IMR-90 (cell line): ENCODE results near the gene TCFL5. TPM values are rescaled to one million over a fixed set of nuclear protein-coding genes. Genes with fewer than 3 reads are reported as not detected.

Source experiments
- ATAC-seq: fragments of 200-7000 bp; cut with Tn5 transposase; 2 replicates; pipeline ENCODE4 v1.9.1; 2020; ENCODE audit warnings: low read depth, mild to moderate bottlenecking, moderate library complexity
- BruUV-seq: library from RNA; stranded (reverse); fragments of 400-500 nt; replicated peaks from 2 replicates; lab custom pipeline; 2021; lab: Mats Ljungman, UMichigan
- CTCF ChIA-PET: fragments of 300-600 bp; formaldehyde crosslinking; extraction: SDS; loops from one replicate; lab custom pipeline; 2021; ENCODE audit warnings: antibody characterized with exemption; lab: Yijun Ruan, JAX
- POLR2A ChIA-PET: fragments of 300-600 bp; sonication (Branson Sonifier 250); formaldehyde crosslinking; loops from one replicate; lab custom pipeline; 2022; ENCODE audit warnings: antibody characterized with exemption; ENCODE audit not compliant: unreplicated experiment; lab: Charles Lee
- DNase-seq: peaks from one replicate; pipeline ENCODE4 v3.0.0; 2013
- H2AFZ ChIP-seq: replicated peaks from 2 replicates; pipeline ENCODE3; 2013; ENCODE audit warnings: low read length, mild to moderate bottlenecking; ENCODE audit not compliant: poor library complexity
- H2AK5ac ChIP-seq: 2 replicates; pipeline ENCODE4 v1.6.1; 2013; ENCODE audit warnings: low read depth, low read length, inconsistent platforms
- H2AK9ac ChIP-seq: replicated peaks from 2 replicates; pipeline ENCODE3; 2013; ENCODE audit warnings: mild to moderate bottlenecking, low read depth, low read length, moderate library complexity; ENCODE audit not compliant: poor library complexity
- H2BK120ac ChIP-seq: 2 replicates; pipeline ENCODE4 v1.6.1; 2013; ENCODE audit warnings: low read depth, low read length, inconsistent platforms
- H2BK15ac ChIP-seq: 3 replicates; pipeline ENCODE4 v1.6.1; 2013; ENCODE audit warnings: low read depth, low read length, inconsistent platforms
- H2BK20ac ChIP-seq: 2 replicates; pipeline ENCODE4 v1.6.1; 2013; ENCODE audit warnings: low read depth, mild to moderate bottlenecking, inconsistent platforms, low read length, moderate library complexity
- H2BK5ac ChIP-seq: 2 replicates; pipeline ENCODE4 v1.6.1; 2013; ENCODE audit warnings: mild to moderate bottlenecking, low read depth, low read length, inconsistent platforms; ENCODE audit not compliant: poor library complexity, severe bottlenecking
- H3K14ac ChIP-seq: replicated peaks from 2 replicates; pipeline ENCODE4 v1.6.1; 2013; ENCODE audit warnings: low read depth, low read length, inconsistent platforms
- H3K18ac ChIP-seq: 2 replicates; pipeline ENCODE4 v1.6.1; 2013; ENCODE audit warnings: low read depth, low read length, control low read depth
- H3K23ac ChIP-seq: 2 replicates; pipeline ENCODE4 v1.6.1; 2013; ENCODE audit warnings: low read depth, low read length, inconsistent platforms
- H3K27ac ChIP-seq: 2 replicates; pipeline ENCODE4 v1.5.1; 2013; ENCODE audit warnings: mild to moderate bottlenecking, control low read depth, low read length; ENCODE audit not compliant: insufficient read depth
- H3K27me3 ChIP-seq: 2 replicates; pipeline ENCODE4 v1.6.1; 2013; ENCODE audit warnings: low read length; ENCODE audit not compliant: control insufficient read depth, insufficient read depth
- H3K36me3 ChIP-seq: 2 replicates; pipeline ENCODE4 v1.6.1; 2013; ENCODE audit warnings: low read length, mixed read lengths; ENCODE audit not compliant: control insufficient read depth, insufficient read depth
- H3K4ac ChIP-seq: 2 replicates; pipeline ENCODE4 v1.6.1; 2013; ENCODE audit warnings: low read depth, low read length, inconsistent platforms
- H3K4me1 ChIP-seq: 2 replicates; pipeline ENCODE4 v1.6.1; 2013; ENCODE audit warnings: low read length, mixed read lengths; ENCODE audit not compliant: control insufficient read depth, insufficient read depth
- H3K4me2 ChIP-seq: 2 replicates; pipeline ENCODE4 v1.6.1; 2013; ENCODE audit warnings: low read depth, mild to moderate bottlenecking, control low read depth, low read length, moderate library complexity
- H3K4me3 ChIP-seq: 2 replicates; pipeline ENCODE4 v1.5.1; 2013; ENCODE audit warnings: low read depth, mild to moderate bottlenecking, control low read depth, low read length, moderate library complexity; ENCODE audit not compliant: insufficient read depth
- H3K56ac ChIP-seq: 2 replicates; pipeline ENCODE4 v1.6.1; 2013; ENCODE audit warnings: low read length, inconsistent platforms; ENCODE audit not compliant: insufficient read depth; ENCODE audit errors: extremely low read depth
- H3K79me1 ChIP-seq, 2 experiments: 2 replicates each; pipeline ENCODE4 v1.6.1; 2013; ENCODE audit warnings: low read length in 2 of 2, inconsistent platforms in 1 of 2, low read depth in 1 of 2
- H3K9ac ChIP-seq: 2 replicates; pipeline ENCODE4 v1.6.1; 2013; ENCODE audit warnings: low read depth, low read length, control low read depth
- H3K9me1 ChIP-seq: 2 replicates; pipeline ENCODE4 v1.6.1; 2013; ENCODE audit warnings: low read length, inconsistent platforms; ENCODE audit not compliant: insufficient read depth
- H3K9me3 ChIP-seq: 2 replicates; pipeline ENCODE4 v1.6.1; 2013; ENCODE audit warnings: low read length; ENCODE audit not compliant: control insufficient read depth, insufficient read depth
- H4K20me1 ChIP-seq: 2 replicates; pipeline ENCODE4 v1.6.1; 2013; ENCODE audit warnings: low read length, inconsistent platforms; ENCODE audit not compliant: insufficient read depth
- H4K5ac ChIP-seq: 2 replicates; pipeline ENCODE4 v1.6.1; 2013; ENCODE audit warnings: mild to moderate bottlenecking, low read depth, low read length, control low read depth
- H4K8ac ChIP-seq, 2 experiments: 2 replicates each; pipeline ENCODE4 v1.6.1; 2013; ENCODE audit warnings: low read depth in 2 of 2, low read length in 2 of 2, control low read depth in 1 of 2, inconsistent platforms in 1 of 2
- H4K91ac ChIP-seq: 2 replicates; pipeline ENCODE4 v1.6.1; 2013; ENCODE audit warnings: low read depth, low read length, inconsistent platforms; ENCODE audit not compliant: insufficient read depth
- BHLHE40 ChIP-seq: fragments of 150-350 bp; IDR thresholded peaks from 2 replicates; pipeline ENCODE4 v1.6.1; 2016; ENCODE audit warnings: mild to moderate bottlenecking, low read depth, low read length
- CEBPB ChIP-seq: IDR thresholded peaks from 2 replicates; pipeline ENCODE4 v1.6.1; 2012; ENCODE audit warnings: low read depth, low read length, improper control_type of control experiment
- CHD1 ChIP-seq: IDR thresholded peaks from 2 replicates; pipeline ENCODE4 v1.6.1; 2012; ENCODE audit warnings: low read depth, low read length, improper control_type of control experiment
- FOS ChIP-seq: fragments of 150-350 bp; IDR thresholded peaks from 2 replicates; pipeline ENCODE4 v1.6.1; 2016; ENCODE audit warnings: low read depth, low read length
- MAFK ChIP-seq: IDR thresholded peaks from 2 replicates; pipeline ENCODE4 v1.6.1; 2012; ENCODE audit warnings: low read depth, low read length, improper control_type of control experiment
- MAZ ChIP-seq: IDR thresholded peaks from 2 replicates; pipeline ENCODE4 v1.6.1; 2012; ENCODE audit warnings: low read depth, mild to moderate bottlenecking, low read length, improper control_type of control experiment, moderate library complexity, borderline replicate concordance
- MXI1 ChIP-seq: IDR thresholded peaks from 2 replicates; pipeline ENCODE4 v1.6.1; 2012; ENCODE audit warnings: low read depth, mild to moderate bottlenecking, low read length, moderate library complexity, borderline replicate concordance
- POLR2A ChIP-seq: IDR thresholded peaks from 2 replicates; pipeline ENCODE4 v1.6.1; 2012; ENCODE audit warnings: mild to moderate bottlenecking, low read depth, low read length
- RCOR1 ChIP-seq: IDR thresholded peaks from 2 replicates; pipeline ENCODE4 v1.6.1; 2012; ENCODE audit warnings: mild to moderate bottlenecking, low read length, improper control_type of control experiment; ENCODE audit not compliant: insufficient replicate concordance
- RFX5 ChIP-seq: IDR thresholded peaks from 2 replicates; pipeline ENCODE4 v1.8.0; 2012; ENCODE audit warnings: low read depth, mild to moderate bottlenecking, low read length, moderate library complexity
- SMC3 ChIP-seq: fragments of 150-350 bp; IDR thresholded peaks from 2 replicates; pipeline ENCODE4 v1.6.1; 2016; ENCODE audit warnings: low read depth, mild to moderate bottlenecking, antibody characterized with exemption, low read length, moderate library complexity
- USF2 ChIP-seq: fragments of 150-350 bp; IDR thresholded peaks from 2 replicates; pipeline ENCODE4 v1.6.1; 2017; ENCODE audit warnings: mild to moderate bottlenecking, antibody characterized with exemption, low read length, low read depth
- WGBS, 2 experiments: methylation state at CpG; one replicate each; pipeline versions ENCODE4 v1.1.5 to v1.1.7; 2013; ENCODE audit warnings: missing lambda C conversion rate in 2 of 2; ENCODE audit not compliant: insufficient read length in 1 of 2; ENCODE audit errors: extremely low coverage in 2 of 2; 5-methylcytosine and 5-hydroxymethylcytosine counted together
- dilution Hi-C: fragments of 300-500 bp; cut with HindIII; formaldehyde crosslinking; loops from one replicate; pipeline ENCODE4 v1.14.3; 2018; ENCODE audit warnings: low sequenced_read_pairs; ENCODE audit not compliant: unreplicated experiment
- in situ Hi-C: fragments of 300-500 bp; cut with MboI; formaldehyde crosslinking; loops from 3 replicates; pipeline ENCODE4 v1.14.3; 2019; ENCODE audit warnings: low sequenced_read_pairs, inconsistent platforms, mixed read lengths
- intact Hi-C: fragments of 100-400 bp; cut with micrococcal nuclease; formaldehyde crosslinking; loops from 2 replicates; pipeline ENCODE4 v1.10.0; 2022
- polyA plus RNA-seq, 3 experiments: library from polyadenylated mRNA; depleted of rRNA; stranded (reverse); fragments of >200 nt; gene quantifications; 2 replicates each; pipeline ENCODE4 v1.2.3, GENCODE V29; 2012; ENCODE audit warnings: low replicate concordance in 1 of 3
- total RNA-seq: library from RNA; depleted of rRNA; stranded (reverse); fragments of >200 nt; gene quantifications from 2 replicates; pipeline ENCODE4 v1.2.3, GENCODE V29; 2012
- TF ChIP-seq, protein P1 (sequence below): fragments of 150-350 bp; IDR thresholded peaks from 2 replicates; pipeline ENCODE4 v1.6.1; 2016; ENCODE audit warnings: low read depth, mild to moderate bottlenecking, low read length, moderate library complexity, borderline replicate concordance
- TF ChIP-seq, protein P2 (sequence below): conservative IDR thresholded peaks from 2 replicates; pipeline ENCODE4 v1.5.1; 2012; ENCODE audit warnings: mild to moderate bottlenecking, low read depth, low read length, improper control_type of control experiment

TCFL5 gene
- total and polyA plus RNA-seq, 2 of the 4 experiments (the other 2 are of a cell fraction): 6.0 to 8.2 TPM

DNA sequence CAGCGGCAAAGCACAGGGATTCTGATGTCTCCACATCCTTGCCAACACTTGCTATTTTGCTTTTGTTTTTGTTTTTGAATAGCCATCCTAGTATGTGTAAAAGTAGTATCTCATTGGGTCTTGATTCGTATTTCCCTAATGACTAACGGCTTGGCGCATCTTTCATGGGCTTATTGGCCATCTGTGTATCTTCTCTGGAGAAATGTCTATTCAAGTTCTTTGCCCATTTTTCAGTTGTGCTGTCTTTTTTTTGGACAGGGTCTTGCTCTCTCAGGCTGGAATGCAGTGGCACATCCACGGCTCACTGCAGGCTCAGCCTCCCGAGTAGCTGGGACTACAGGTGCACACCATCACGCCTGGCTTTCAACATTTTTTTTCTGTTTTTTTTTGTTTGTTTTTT, 17.4 kb downstream of the TCFL5 start:
- BruUV-seq: no TSS peak
- POLR2A ChIA-PET: no interaction called here
- dilution Hi-C loops (no loop called here), in situ Hi-C loops (no loop called here), intact Hi-C loops (no loop called here)
- Histone ChIP-seq H4K91ac (no peak overlapping the region), H3K4ac (no peak overlapping the region), H3K14ac (no peak overlapping the region), H4K8ac (no peak overlapping the region), H3K4me3 (no peak overlapping the region), H3K9me3 (no peaks in the 10 kb centered on the region), H2BK20ac (no peak overlapping the region), H3K79me1 (no peaks in the 10 kb centered on the region; a peak in 1 of 4 replicates), H3K18ac (no peak overlapping the region), H3K4me2 (no peak overlapping the region), H2AK9ac (no peak overlapping the region), H3K4me1 (0 out of 2 replicates have a peak, but pooled peaks cover 2% of the 10 kb centered on the region), H3K9me1 (no peaks in the 10 kb centered on the region), H2AK5ac (no peak overlapping the region), H2BK5ac (no peak overlapping the region), H3K56ac (no peak overlapping the region), H3K36me3 (peaks cover 7% of the 10 kb centered on the region; the same call in 1 of the 2 replicates), H4K20me1 (no peaks in the 10 kb centered on the region; the same call in 1 of the 2 replicates), H3K27ac (no peak overlapping the region), H3K23ac (no peak overlapping the region), H3K27me3 (no peaks in the 10 kb centered on the region), H2BK120ac (no peak overlapping the region), H2BK15ac (no peak overlapping the region), H2AFZ (no peak overlapping the region), H3K9ac (no peak overlapping the region), H4K5ac (no peak overlapping the region)
- DNase-seq (no peak), ATAC-seq (no peak)
- TF ChIP-seq USF2: no peak
- no peak for TF ChIP-seq POLR2A
- TF ChIP-seq, protein P1, sequence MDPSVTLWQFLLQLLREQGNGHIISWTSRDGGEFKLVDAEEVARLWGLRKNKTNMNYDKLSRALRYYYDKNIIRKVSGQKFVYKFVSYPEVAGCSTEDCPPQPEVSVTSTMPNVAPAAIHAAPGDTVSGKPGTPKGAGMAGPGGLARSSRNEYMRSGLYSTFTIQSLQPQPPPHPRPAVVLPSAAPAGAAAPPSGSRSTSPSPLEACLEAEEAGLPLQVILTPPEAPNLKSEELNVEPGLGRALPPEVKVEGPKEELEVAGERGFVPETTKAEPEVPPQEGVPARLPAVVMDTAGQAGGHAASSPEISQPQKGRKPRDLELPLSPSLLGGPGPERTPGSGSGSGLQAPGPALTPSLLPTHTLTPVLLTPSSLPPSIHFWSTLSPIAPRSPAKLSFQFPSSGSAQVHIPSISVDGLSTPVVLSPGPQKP: no peak
- TF ChIP-seq MAFK: no peak
- TF ChIP-seq, protein P2, sequence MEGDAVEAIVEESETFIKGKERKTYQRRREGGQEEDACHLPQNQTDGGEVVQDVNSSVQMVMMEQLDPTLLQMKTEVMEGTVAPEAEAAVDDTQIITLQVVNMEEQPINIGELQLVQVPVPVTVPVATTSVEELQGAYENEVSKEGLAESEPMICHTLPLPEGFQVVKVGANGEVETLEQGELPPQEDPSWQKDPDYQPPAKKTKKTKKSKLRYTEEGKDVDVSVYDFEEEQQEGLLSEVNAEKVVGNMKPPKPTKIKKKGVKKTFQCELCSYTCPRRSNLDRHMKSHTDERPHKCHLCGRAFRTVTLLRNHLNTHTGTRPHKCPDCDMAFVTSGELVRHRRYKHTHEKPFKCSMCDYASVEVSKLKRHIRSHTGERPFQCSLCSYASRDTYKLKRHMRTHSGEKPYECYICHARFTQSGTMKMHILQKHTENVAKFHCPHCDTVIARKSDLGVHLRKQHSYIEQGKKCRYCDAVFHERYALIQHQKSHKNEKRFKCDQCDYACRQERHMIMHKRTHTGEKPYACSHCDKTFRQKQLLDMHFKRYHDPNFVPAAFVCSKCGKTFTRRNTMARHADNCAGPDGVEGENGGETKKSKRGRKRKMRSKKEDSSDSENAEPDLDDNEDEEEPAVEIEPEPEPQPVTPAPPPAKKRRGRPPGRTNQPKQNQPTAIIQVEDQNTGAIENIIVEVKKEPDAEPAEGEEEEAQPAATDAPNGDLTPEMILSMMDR: no peak
- TF ChIP-seq FOS: no peak
- no peak for TF ChIP-seq RFX5
- no peak for TF ChIP-seq MXI1
- no peak for TF ChIP-seq BHLHE40
- TF ChIP-seq CEBPB: no peak
- TF ChIP-seq RCOR1: no peak
- no peak for TF ChIP-seq CHD1
- TF ChIP-seq SMC3: no peak
- TF ChIP-seq MAZ: no peak
- 93% methylated on average over 3 of the region's 7 CpGs; no CpG with 5 or more reads in 1 of the 2 experiments for WGBS, 2 experiments
- CTCF ChIA-PET: no interaction called here
